Esophagus squamous epithelium (tissue), 4 donors: Measurements from ENCODE around the gene SLC25A29.

ENCODE experiments used
- POLR2A ChIP-seq, 4 donors: fragments of 450-650 bp; IDR thresholded peaks; one replicate each; pipeline ENCODE4 v1.6.1; 2017; ENCODE audit warnings: antibody characterized with exemption in 4 of 4, mild to moderate bottlenecking in 4 of 4, moderate library complexity in 3 of 4
- TF ChIP-seq, protein P1 (sequence below), 6 experiments: fragments of 450-650 bp in 4 of 6; fragments of 200-600 bp in 2 of 6; sonication (generic) in 2 of 6; IDR thresholded peaks; one replicate each; pipeline ENCODE4 v1.5.1; 2016 to 2019; ENCODE audit warnings: antibody characterized with exemption in 6 of 6, mild to moderate bottlenecking in 4 of 6, moderate library complexity in 4 of 6

DNA sequence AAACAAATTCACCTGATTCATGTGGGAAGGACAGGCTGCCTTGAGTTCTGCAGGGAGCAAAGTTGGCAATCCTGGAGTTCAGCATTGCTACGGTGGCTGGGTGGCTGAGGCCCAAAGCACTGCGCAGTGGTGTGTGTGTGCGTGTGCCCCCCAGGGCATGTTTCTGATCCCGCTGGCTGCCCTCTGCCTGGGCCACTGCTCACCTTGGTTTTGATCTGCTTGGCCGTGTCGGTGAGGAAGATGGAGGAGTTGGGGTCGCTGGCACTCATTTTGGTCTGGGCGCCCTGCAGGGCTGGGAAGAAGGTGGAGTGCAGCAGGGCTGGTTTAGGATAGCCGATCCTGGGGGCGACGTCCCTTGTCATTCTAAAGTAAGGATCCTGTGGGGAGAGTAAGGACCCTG, 36.0 kb upstream of the SLC25A29 start:
- TF ChIP-seq, protein P1, sequence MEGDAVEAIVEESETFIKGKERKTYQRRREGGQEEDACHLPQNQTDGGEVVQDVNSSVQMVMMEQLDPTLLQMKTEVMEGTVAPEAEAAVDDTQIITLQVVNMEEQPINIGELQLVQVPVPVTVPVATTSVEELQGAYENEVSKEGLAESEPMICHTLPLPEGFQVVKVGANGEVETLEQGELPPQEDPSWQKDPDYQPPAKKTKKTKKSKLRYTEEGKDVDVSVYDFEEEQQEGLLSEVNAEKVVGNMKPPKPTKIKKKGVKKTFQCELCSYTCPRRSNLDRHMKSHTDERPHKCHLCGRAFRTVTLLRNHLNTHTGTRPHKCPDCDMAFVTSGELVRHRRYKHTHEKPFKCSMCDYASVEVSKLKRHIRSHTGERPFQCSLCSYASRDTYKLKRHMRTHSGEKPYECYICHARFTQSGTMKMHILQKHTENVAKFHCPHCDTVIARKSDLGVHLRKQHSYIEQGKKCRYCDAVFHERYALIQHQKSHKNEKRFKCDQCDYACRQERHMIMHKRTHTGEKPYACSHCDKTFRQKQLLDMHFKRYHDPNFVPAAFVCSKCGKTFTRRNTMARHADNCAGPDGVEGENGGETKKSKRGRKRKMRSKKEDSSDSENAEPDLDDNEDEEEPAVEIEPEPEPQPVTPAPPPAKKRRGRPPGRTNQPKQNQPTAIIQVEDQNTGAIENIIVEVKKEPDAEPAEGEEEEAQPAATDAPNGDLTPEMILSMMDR (IDR thresholded peaks at IDR 0.05): no peak
- TF ChIP-seq POLR2A (IDR thresholded peaks at IDR 0.05): no peak
